HL-60 (cell line): ENCODE data around the gene RAC2.

Experiments used
- POLR2AphosphoS5 ChIP-seq: IDR thresholded peaks from 2 replicates; pipeline ENCODE4 v1.6.1; 2012; ENCODE audit warnings: low read depth
- TF ChIP-seq, protein P1 (sequence below): IDR thresholded peaks from one replicate; pipeline ENCODE4 v1.5.1; 2011; ENCODE audit warnings: low read length, control low read depth, inconsistent platforms; ENCODE audit not compliant: insufficient read depth

DNA sequence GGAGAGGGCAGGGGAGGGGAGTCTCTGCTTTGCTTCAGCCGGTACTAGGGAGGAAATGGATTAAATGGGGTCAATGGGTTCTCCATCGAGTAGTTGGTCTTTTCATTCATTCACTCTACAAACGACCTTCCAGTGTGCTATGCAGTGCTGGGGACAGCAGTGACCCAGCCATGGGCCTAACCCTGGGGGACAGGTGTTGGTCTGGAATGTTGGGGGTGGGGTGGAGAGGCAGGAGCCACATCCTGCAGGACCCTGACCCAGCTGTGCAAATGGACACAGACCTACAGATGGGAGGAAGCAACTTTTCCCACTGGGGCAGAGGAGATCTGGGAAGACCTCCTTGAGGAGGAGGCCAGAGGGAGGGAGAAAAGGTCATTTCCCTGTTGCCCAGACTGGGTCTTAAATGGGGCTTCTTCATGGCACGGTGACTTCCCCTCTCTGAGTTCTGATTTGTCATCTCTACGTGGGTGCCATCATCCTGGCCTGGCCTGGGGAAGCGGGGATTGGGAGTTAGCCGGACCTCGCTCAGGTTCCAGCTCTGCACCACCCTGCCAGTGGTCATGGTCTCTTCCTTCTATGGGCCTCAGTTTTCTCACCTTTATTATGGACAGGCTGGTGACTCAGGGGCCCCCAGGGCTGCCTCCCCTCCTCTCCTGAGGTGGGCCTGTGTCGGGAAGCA is 40.2 kb upstream of the RAC2 start:
- TF ChIP-seq, protein P1, sequence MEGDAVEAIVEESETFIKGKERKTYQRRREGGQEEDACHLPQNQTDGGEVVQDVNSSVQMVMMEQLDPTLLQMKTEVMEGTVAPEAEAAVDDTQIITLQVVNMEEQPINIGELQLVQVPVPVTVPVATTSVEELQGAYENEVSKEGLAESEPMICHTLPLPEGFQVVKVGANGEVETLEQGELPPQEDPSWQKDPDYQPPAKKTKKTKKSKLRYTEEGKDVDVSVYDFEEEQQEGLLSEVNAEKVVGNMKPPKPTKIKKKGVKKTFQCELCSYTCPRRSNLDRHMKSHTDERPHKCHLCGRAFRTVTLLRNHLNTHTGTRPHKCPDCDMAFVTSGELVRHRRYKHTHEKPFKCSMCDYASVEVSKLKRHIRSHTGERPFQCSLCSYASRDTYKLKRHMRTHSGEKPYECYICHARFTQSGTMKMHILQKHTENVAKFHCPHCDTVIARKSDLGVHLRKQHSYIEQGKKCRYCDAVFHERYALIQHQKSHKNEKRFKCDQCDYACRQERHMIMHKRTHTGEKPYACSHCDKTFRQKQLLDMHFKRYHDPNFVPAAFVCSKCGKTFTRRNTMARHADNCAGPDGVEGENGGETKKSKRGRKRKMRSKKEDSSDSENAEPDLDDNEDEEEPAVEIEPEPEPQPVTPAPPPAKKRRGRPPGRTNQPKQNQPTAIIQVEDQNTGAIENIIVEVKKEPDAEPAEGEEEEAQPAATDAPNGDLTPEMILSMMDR = no peak
- no peak for TF ChIP-seq POLR2AphosphoS5
